Muscle layer of duodenum (tissue), 2 donors: ENCODE measurements around the gene SMARCB1.
A peak's percentile ranks its signal among the peaks of the same experiment; 100 is the strongest.

Experiments
- H3K27ac ChIP-seq: one replicate; pipeline ENCODE4 v1.7.0; 2013; ENCODE audit warnings: mild to moderate bottlenecking, low read length
- H3K27me3 ChIP-seq: one replicate; pipeline ENCODE4 v1.7.0; 2013; ENCODE audit warnings: low read depth, mild to moderate bottlenecking, control low read depth, low read length
- H3K36me3 ChIP-seq, 2 donors: one replicate each; pipeline ENCODE4 v1.7.0; 2013; ENCODE audit warnings: low read length in 2 of 2, control low read depth in 1 of 2, mild to moderate bottlenecking in 1 of 2; ENCODE audit not compliant: insufficient read depth in 2 of 2, control insufficient read depth in 1 of 2
- H3K4me1 ChIP-seq, 2 donors: one replicate each; pipeline ENCODE4 v1.7.0; 2013; ENCODE audit warnings: low read length in 2 of 2, mild to moderate bottlenecking in 2 of 2, control low read depth in 1 of 2, moderate library complexity in 1 of 2; ENCODE audit not compliant: insufficient read depth in 2 of 2, control insufficient read depth in 1 of 2
- H3K4me3 ChIP-seq, 2 donors: one replicate each; pipeline ENCODE4 v1.7.0; 2013; ENCODE audit warnings: low read length in 2 of 2, low read depth in 1 of 2, mild to moderate bottlenecking in 1 of 2
- H3K9me3 ChIP-seq, 2 donors: one replicate each; pipeline ENCODE4 v1.7.0; 2013; ENCODE audit warnings: low read length in 2 of 2, control low read depth in 1 of 2, mild to moderate bottlenecking in 1 of 2; ENCODE audit not compliant: control insufficient read depth in 1 of 2
- donor health status: healthy.

Gene SMARCB1

GRCh38 chr22:23762842-23763578 lies 23.8 kb upstream of the SMARCB1 start, which contains the start of gene C22orf15:
Gene C22orf15 (plus strand): TSS chr22:23762990. CDS start chr22:23763307, 317 bp downstream.
- Histone ChIP-seq H3K4me1 (peaks cover 0 to 44% of the 10 kb centered on the region in 2 donors), H3K36me3 (peaks cover 0 to 4% of the 10 kb centered on the region in 2 donors), H3K27ac (no peak within 1 kb of the TSS), H3K4me3 (peak within 1 kb of the TSS in 1 of 2 donors; percentile 53), H3K27me3 (no peaks in the 10 kb centered on the region), H3K9me3 (no peaks in the 10 kb centered on the region)

GRCh38 chr22:23763579-23763945 lies 23.2 kb upstream of the SMARCB1 start:
- Histone ChIP-seq H3K9me3 (no peaks in the 10 kb centered on the region), H3K4me3 (peak overlapping the region in 1 of 2 donors; percentile 53), H3K27ac (no peak overlapping the region), H3K27me3 (no peaks in the 10 kb centered on the region), H3K4me1 (peaks cover 0 to 44% of the 10 kb centered on the region in 2 donors), H3K36me3 (peaks cover 0 to 4% of the 10 kb centered on the region in 2 donors)

- Histone ChIP-seq H3K4me1 (peaks cover 0 to 46% of the 10 kb centered on the region in 2 donors), H3K27ac (no peak overlapping the region), H3K36me3 (peaks cover 0 to 4% of the 10 kb centered on the region in 2 donors), H3K27me3 (no peaks in the 10 kb centered on the region), H3K4me3 (peak overlapping the region in 1 of 2 donors; percentile 53), H3K9me3 (no peaks in the 10 kb centered on the region)
Measured at GRCh38 chr22:23763954-23764353, 22.8 kb upstream of the SMARCB1 start.

GRCh38 chr22:23764899-23765881 lies 21.6 kb upstream of the SMARCB1 start:
- no peaks in the 10 kb centered on the region for H3K9me3 ChIP-seq
- no peak overlapping the region for H3K4me3 ChIP-seq
- no peaks in the 10 kb centered on the region for H3K27me3 ChIP-seq
- H3K4me1 ChIP-seq, result peaks cover 0 to 51% of the 10 kb centered on the region in 2 donors
- no peak overlapping the region for H3K27ac ChIP-seq
- H3K36me3 ChIP-seq, result peaks cover 0 to 4% of the 10 kb centered on the region in 2 donors

GRCh38 chr22:23767303-23767672 lies 19.5 kb upstream of the SMARCB1 start:
- Histone ChIP-seq H3K27me3 (no peaks in the 10 kb centered on the region), H3K36me3 (peaks cover 0 to 4% of the 10 kb centered on the region in 2 donors), H3K4me3 (peak overlapping the region; percentile 77 to 90), H3K4me1 (peaks cover 0 to 57% of the 10 kb centered on the region in 2 donors), H3K27ac (peak overlapping the region; percentile 84), H3K9me3 (no peaks in the 10 kb centered on the region)

- peaks cover 0 to 58% of the 10 kb centered on the region in 2 donors for H3K4me1 ChIP-seq
- no peaks in the 10 kb centered on the region for H3K9me3 ChIP-seq
- no peaks in the 10 kb centered on the region for H3K27me3 ChIP-seq
- H3K4me3 ChIP-seq, result peak within 1 kb of the TSS; percentile 77 to 90
- H3K36me3 ChIP-seq, result peaks cover 0 to 4% of the 10 kb centered on the region in 2 donors
- H3K27ac ChIP-seq, result peak within 1 kb of the TSS; percentile 84
Measured at GRCh38 chr22:23767673-23768548, 18.9 kb upstream of the SMARCB1 start, which contains the start of gene CHCHD10. Gene CHCHD10 (minus strand): TSS chr22:23767972. CDS start chr22:23767874, 98 bp downstream.

GRCh38 chr22:23769321-23769965 lies 17.3 kb upstream of the SMARCB1 start:
- no peak overlapping the region for H3K4me3 ChIP-seq
- H3K27ac ChIP-seq, result no peak overlapping the region

GRCh38 chr22:23772315-23772648 lies 14.5 kb upstream of the SMARCB1 start:
- H3K27ac ChIP-seq, result no peak overlapping the region

More at GRCh38 chr22:23769321-23769965, 17.3 kb upstream of the SMARCB1 start:
- Histone ChIP-seq H3K27me3 (no peaks in the 10 kb centered on the region), H3K9me3 (no peaks in the 10 kb centered on the region), H3K4me1 (peaks cover 3 to 58% of the 10 kb centered on the region in 2 donors), H3K36me3 (peaks cover 0 to 4% of the 10 kb centered on the region in 2 donors)

GRCh38 chr22:23772649-23773473 lies 13.9 kb upstream of the SMARCB1 start, which contains the start of gene MMP11:
Gene MMP11 (plus strand): TSS chr22:23772849. CDS start chr22:23772871, 22 bp downstream.
- Histone ChIP-seq H3K27ac (no peak within 1 kb of the TSS), H3K9me3 (no peaks in the 10 kb centered on the region), H3K27me3 (no peaks in the 10 kb centered on the region), H3K4me3 (peak within 1 kb of the TSS; percentile 42 to 68), H3K36me3 (no peaks in the 10 kb centered on the region), H3K4me1 (peaks cover 10 to 46% of the 10 kb centered on the region in 2 donors)

More at GRCh38 chr22:23772315-23772648, 14.5 kb upstream of the SMARCB1 start:
- peak overlapping the region; percentile 42 to 50 for H3K4me3 ChIP-seq
- no peaks in the 10 kb centered on the region for H3K9me3 ChIP-seq
- peaks cover 10 to 41% of the 10 kb centered on the region in 2 donors for H3K4me1 ChIP-seq
- H3K27me3 ChIP-seq, result no peaks in the 10 kb centered on the region
- H3K36me3 ChIP-seq, result no peaks in the 10 kb centered on the region
